GM12873 (cell line): ENCODE data around the gene DCPS.

Source experiments
- CTCF ChIP-seq: IDR thresholded peaks from 2 replicates; pipeline ENCODE4 v1.5.1; 2012; ENCODE audit warnings: low read depth, mild to moderate bottlenecking, moderate library complexity, low read length, control low read depth; ENCODE audit not compliant: insufficient read depth; ENCODE audit errors: missing control alignments

Gene DCPS

GRCh38 chr11:126360049-126360446 is 56.2 kb downstream of the DCPS start:
- no peak for TF ChIP-seq CTCF

GRCh38 chr11:126361400-126361799 is 57.5 kb downstream of the DCPS start:
- no peak for TF ChIP-seq CTCF

- no peak for TF ChIP-seq CTCF
Measured at GRCh38 chr11:126362879-126363655, 59.2 kb downstream of the DCPS start.

- no peak for TF ChIP-seq CTCF
Measured at GRCh38 chr11:126363706-126364248, 59.9 kb downstream of the DCPS start.

- no peak for TF ChIP-seq CTCF
Measured at GRCh38 chr11:126366064-126366822, 62.4 kb downstream of the DCPS start.

GRCh38 chr11:126366823-126367654 is 63.2 kb downstream of the DCPS start:
- TF ChIP-seq CTCF: peak; percentile 20
